HepG2 (cell line): Measurements from ENCODE around the gene HORMAD2. TPM values are rescaled to one million over a fixed set of nuclear protein-coding genes. Genes with fewer than 3 reads are reported as not detected.

Experiments
- ATAC-seq: fragments of 200-7000 bp; cut with Tn5 transposase; 3 replicates; pipeline ENCODE4 v1.9.1; 2020; ENCODE audit warnings: mild to moderate bottlenecking, moderate library complexity
- BruUV-seq: library from RNA; stranded (reverse); fragments of 400-500 nt; replicated peaks from 2 replicates; lab custom pipeline; 2021; lab: Mats Ljungman, UMichigan
- CTCF ChIA-PET: fragments of 300-600 bp; formaldehyde crosslinking; extraction: SDS; loops from one replicate; lab custom pipeline; 2021; ENCODE audit warnings: low total read pairs, inconsistent platforms, low intra/inter-chr PET ratio; lab: Yijun Ruan, JAX
- POLR2A ChIA-PET: fragments of 350-600 bp; sonication (Branson Sonifier 250); formaldehyde crosslinking; loops from one replicate; lab custom pipeline; 2020; ENCODE audit warnings: antibody characterized with exemption, inconsistent platforms; lab: Yijun Ruan, JAX
- DNase-seq: peaks from one replicate; pipeline ENCODE4 v3.0.0-alpha.2; 2015; ENCODE audit warnings: low spot score
- FAIRE-seq: peaks from 3 replicates; lab custom pipeline; 2011; peaks lifted over from hg19 to GRCh38; lab: Jason Lieb, UNC
- H2AFZ ChIP-seq: one replicate; pipeline ENCODE4 v1.6.1; 2011; ENCODE audit warnings: low read length, inconsistent platforms
- H3K27ac ChIP-seq: fragments of 300-600 bp; 3 replicates; pipeline ENCODE4 v1.8.0; 2011; ENCODE audit warnings: mixed run types, mild to moderate bottlenecking, mixed read lengths, low read length, inconsistent platforms; ENCODE audit not compliant: insufficient read depth; ENCODE audit errors: extremely low read length
- H3K27me3 ChIP-seq, 2 experiments: fragments of 200-600 bp in 1 of 2; 2 replicates in 1 of 2; 3 replicates in 1 of 2; pipeline versions ENCODE4 v1.6.0 to v1.8.0; 2011; ENCODE audit warnings: low read length in 2 of 2, mild to moderate bottlenecking in 2 of 2, moderate library complexity in 2 of 2, inconsistent platforms in 1 of 2; ENCODE audit not compliant: insufficient read depth in 2 of 2, control insufficient read depth in 1 of 2
- H3K36me3 ChIP-seq, 2 experiments: fragments of 200-600 bp in 1 of 2; replicated peaks in 1 of 2; 2 replicates in 1 of 2; 3 replicates in 1 of 2; pipeline versions ENCODE4 v1.5.1 to v1.8.0; 2011; ENCODE audit warnings: low read length in 2 of 2, inconsistent platforms in 1 of 2; ENCODE audit not compliant: insufficient read depth in 2 of 2, control insufficient read depth in 1 of 2
- H3K4me1 ChIP-seq: 2 replicates; pipeline ENCODE4 v1.5.1; 2012; ENCODE audit warnings: low read length, inconsistent platforms; ENCODE audit not compliant: insufficient read depth
- H3K4me2 ChIP-seq: 2 replicates; pipeline ENCODE4 v1.6.0; 2011; ENCODE audit warnings: low read depth, low read length, inconsistent platforms
- H3K4me3 ChIP-seq, 3 experiments: fragments of 200-600 bp in 1 of 3; sonication (generic), shearing (Covaris generic) in 1 of 3; replicated peaks in 1 of 3; 2 replicates each; pipeline ENCODE4 v1.5.1; 2011 to 2016; ENCODE audit warnings: low read length in 3 of 3, inconsistent platforms in 2 of 3, low read depth in 2 of 3, mild to moderate bottlenecking in 2 of 3, control low read depth in 1 of 3, mixed read lengths in 1 of 3; ENCODE audit not compliant: insufficient read depth in 1 of 3
- H3K79me2 ChIP-seq: one replicate; pipeline ENCODE4 v1.6.1; 2011; ENCODE audit warnings: low read length, inconsistent platforms; ENCODE audit not compliant: insufficient read depth
- H3K9ac ChIP-seq: 2 replicates; pipeline ENCODE4 v1.6.0; 2011; ENCODE audit warnings: mild to moderate bottlenecking, low read depth, low read length, inconsistent platforms; ENCODE audit not compliant: insufficient read depth
- H3K9me3 ChIP-seq: 2 replicates; pipeline ENCODE4 v1.5.1; 2012; ENCODE audit warnings: mild to moderate bottlenecking, low read length
- H4K20me1 ChIP-seq: 2 replicates; pipeline ENCODE4 v1.6.0; 2011; ENCODE audit warnings: inconsistent platforms, mild to moderate bottlenecking, low read length, moderate library complexity; ENCODE audit not compliant: insufficient read depth
- CHCHD3 ChIP-seq: sonication (generic); formaldehyde crosslinking; IDR thresholded peaks from 2 replicates; pipeline ENCODE4 v1.8.0; 2022; ENCODE audit warnings: mild to moderate bottlenecking, missing genetic modification reagents, moderate library complexity
- FIP1L1 ChIP-seq: fragments of 200-400 bp; formaldehyde crosslinking; IDR thresholded peaks from 2 replicates; pipeline ENCODE4 v1.6.1; 2018; ENCODE audit warnings: low read depth, mild to moderate bottlenecking, low read length, moderate library complexity, borderline replicate concordance; ENCODE audit not compliant: insufficient read depth
- HCFC1 ChIP-seq: fragments of 150-350 bp; IDR thresholded peaks from 2 replicates; pipeline ENCODE4 v1.6.1; 2014; ENCODE audit warnings: low read depth, low read length
- HES4 ChIP-seq: sonication (generic); formaldehyde crosslinking; IDR thresholded peaks from 2 replicates; pipeline ENCODE4 v1.9.0; 2021; ENCODE audit warnings: mild to moderate bottlenecking, missing genetic modification reagents, borderline replicate concordance
- KAT8 ChIP-seq: IDR thresholded peaks from 2 replicates; pipeline ENCODE4 v1.6.1; 2016; ENCODE audit warnings: missing genetic modification reagents, missing compliant biosample characterization
- SETDB1 ChIP-seq: sonication (generic); formaldehyde crosslinking; IDR thresholded peaks from 2 replicates; pipeline ENCODE4 v1.5.1; 2020; ENCODE audit warnings: missing genetic modification reagents, mild to moderate bottlenecking, borderline replicate concordance
- ZNF282 ChIP-seq: fragments of 450-650 bp; IDR thresholded peaks from 2 replicates; pipeline ENCODE4 v1.6.1; 2018; ENCODE audit not compliant: partially characterized antibody
- ZNF432 ChIP-seq: sonication (generic); formaldehyde crosslinking; IDR thresholded peaks from 2 replicates; pipeline ENCODE4 v1.5.0; 2020; ENCODE audit warnings: missing genetic modification reagents, mild to moderate bottlenecking, borderline replicate concordance
- ZNF780A ChIP-seq: sonication (generic); formaldehyde crosslinking; IDR thresholded peaks from 2 replicates; pipeline ENCODE4 v1.8.0; 2022; ENCODE audit warnings: mild to moderate bottlenecking, missing genetic modification reagents, moderate library complexity
- ZNF878 ChIP-seq: sonication (generic); formaldehyde crosslinking; IDR thresholded peaks from 2 replicates; pipeline ENCODE4 v1.8.1; 2023; ENCODE audit warnings: mild to moderate bottlenecking, missing genetic modification reagents, moderate library complexity
- WGBS: methylation state at CpG from one replicate; pipeline ENCODE4 v1.1.6; 2017; ENCODE audit warnings: low lambda C conversion rate; 5-methylcytosine and 5-hydroxymethylcytosine counted together
- in situ Hi-C: cut with HindIII; loops from 2 replicates; pipeline ENCODE4 v1.10.0; 2017; ENCODE audit warnings: low pct_unique_long_range_greater_than_20kb; ENCODE audit not compliant: extremely low pct_ligation_motif_present
- intact Hi-C: fragments of 100-400 bp; cut with micrococcal nuclease; formaldehyde crosslinking; loops from one replicate; pipeline ENCODE4 v1.10.0; 2022; ENCODE audit not compliant: unreplicated experiment
- polyA plus RNA-seq, 8 experiments: library from polyadenylated mRNA; depleted of rRNA in 3 of 8; stranded (reverse) in 7 of 8; unstranded in 1 of 8; fragments of >200 nt; fragmentation: Illumina TruSeq in 4 of 8; extraction: Trizol in 4 of 8; gene quantifications; 2 replicates each; pipeline versions ENCODE4 v1.2.1 to v1.2.3, GENCODE V29; 2011 to 2016; ENCODE audit warnings: low read depth in 4 of 8, missing spikeins in 1 of 8, mixed read lengths in 1 of 8; ENCODE audit not compliant: insufficient read depth in 1 of 8
- total RNA-seq, 5 experiments: library from RNA; depleted of rRNA; stranded (reverse); fragments of >200 nt; fragmentation: Illumina TruSeq; extraction: Trizol; gene quantifications; 2 replicates each; pipeline ENCODE4 v1.2.3, GENCODE V29; 2016; ENCODE audit warnings: low read depth in 1 of 5

The HORMAD2 gene
- total and polyA plus RNA-seq, 2 of the 13 experiments (the other 11 are each of a cell fraction or from before 2014, with no cell fraction given) = not detected

GRCh38 chr22:30178181-30179126, 98.2 kb downstream of the HORMAD2 start:
- peaks cover 0 to 2% of the 10 kb centered on the region in 2 experiments; a peak in 1 of 5 replicates for H3K27me3 ChIP-seq
- no peak overlapping the region for H3K4me2 ChIP-seq
- no peak for TF ChIP-seq ZNF282
- no peak for TF ChIP-seq ZNF432 (CRISPR knock-in tag)
- TF ChIP-seq ZNF878 = no peak
- no peak for TF ChIP-seq KAT8
- no peak for TF ChIP-seq CHCHD3 (CRISPR knock-in tag)
- no peak for TF ChIP-seq SETDB1
- no peak for TF ChIP-seq HCFC1
- TF ChIP-seq ZNF780A (CRISPR knock-in tag) = no peak
- no peak for TF ChIP-seq FIP1L1
- TF ChIP-seq HES4 (CRISPR knock-in tag) = no peak
- no peaks in the 10 kb centered on the region for H3K36me3 ChIP-seq
- no peaks in the 10 kb centered on the region for H3K79me2 ChIP-seq
- ATAC-seq (no peak), DNase-seq (no peak), FAIRE-seq (no peak)
- H2AFZ ChIP-seq = no peak overlapping the region
- H3K4me1 ChIP-seq = peaks cover 25% of the 10 kb centered on the region
- H4K20me1 ChIP-seq = no peaks in the 10 kb centered on the region
- in situ Hi-C loops (no loop called here), intact Hi-C loops (no loop called here)
- BruUV-seq = no TSS peak
- WGBS = 80% methylated on average over 3 of the region's 3 CpGs
- no peak overlapping the region for H3K4me3 ChIP-seq
- POLR2A ChIA-PET = no interaction called here
- CTCF ChIA-PET = no interaction called here
- H3K9ac ChIP-seq = no peak overlapping the region
- no peak overlapping the region for H3K27ac ChIP-seq
- H3K9me3 ChIP-seq = no peaks in the 10 kb centered on the region
